GM23338 (cell line): Measurements from ENCODE around the gene CLDN19. TPM values are rescaled to one million over a fixed set of nuclear protein-coding genes. Genes with fewer than 3 reads are reported as not detected.
A peak's percentile ranks its signal among the peaks of the same experiment; 100 is the strongest.

Experiments
- ATAC-seq: fragments of 200-7000 bp; cut with Tn5 transposase; 3 replicates; pipeline ENCODE4 v1.9.1; 2020
- DNase-seq: peaks from one replicate; pipeline ENCODE4 v3.0.0-alpha.2; 2015; ENCODE audit warnings: low spot score
- H2AFZ ChIP-seq: fragments of 200-600 bp; sonication (generic); 2 replicates; pipeline ENCODE4 v1.8.0; 2016; ENCODE audit warnings: antibody characterized with exemption, mild to moderate bottlenecking, moderate library complexity
- H3F3A ChIP-seq: fragments of 200-600 bp; sonication (generic); replicated peaks from 2 replicates; pipeline ENCODE4 v1.8.0; 2017; ENCODE audit warnings: antibody characterized with exemption, mixed run types, low read depth
- H3K27ac ChIP-seq: fragments of 200-600 bp; sonication (generic); 2 replicates; pipeline ENCODE4 v1.6.1; 2016; ENCODE audit warnings: low read depth
- H3K27me3 ChIP-seq: fragments of 200-600 bp; sonication (generic); 2 replicates; pipeline ENCODE4 v1.8.0; 2016; ENCODE audit warnings: mild to moderate bottlenecking, mixed run types, moderate library complexity; ENCODE audit not compliant: insufficient read depth
- H3K36me3 ChIP-seq: fragments of 200-600 bp; sonication (generic); 2 replicates; pipeline ENCODE4 v1.8.0; 2016; ENCODE audit warnings: mild to moderate bottlenecking; ENCODE audit not compliant: insufficient read depth
- H3K4me1 ChIP-seq: fragments of 200-600 bp; sonication (generic); 2 replicates; pipeline ENCODE4 v1.8.0; 2016; ENCODE audit warnings: mild to moderate bottlenecking, moderate library complexity; ENCODE audit not compliant: insufficient read depth
- H3K4me2 ChIP-seq: fragments of 200-600 bp; sonication (generic); 2 replicates; pipeline ENCODE4 v1.7.1; 2017; ENCODE audit warnings: mixed run types
- H3K4me3 ChIP-seq: fragments of 200-600 bp; sonication (generic); 2 replicates; pipeline ENCODE4 v1.6.1; 2016; ENCODE audit warnings: mixed run types
- H3K79me2 ChIP-seq: fragments of 200-600 bp; sonication (generic); replicated peaks from 2 replicates; pipeline ENCODE4 v1.8.0; 2017; ENCODE audit warnings: mild to moderate bottlenecking; ENCODE audit not compliant: insufficient read depth
- H3K9me2 ChIP-seq: fragments of 200-600 bp; sonication (generic); 2 replicates; pipeline ENCODE4 v1.8.0; 2017; ENCODE audit not compliant: insufficient read depth
- H4K20me1 ChIP-seq: fragments of 200-600 bp; sonication (generic); replicated peaks from 2 replicates; pipeline ENCODE4 v1.8.0; 2017; ENCODE audit warnings: mild to moderate bottlenecking; ENCODE audit not compliant: insufficient read depth
- H3K27ac Mint-ChIP-seq: 2 replicates; pipeline ENCODE4 v1.8.0; 2020; ENCODE audit warnings: inconsistent platforms, mild to moderate bottlenecking, moderate library complexity, mixed read lengths
- H3K27me3 Mint-ChIP-seq: 3 replicates; pipeline ENCODE4 v1.8.0; 2022; ENCODE audit warnings: low read depth, mild to moderate bottlenecking, moderate library complexity, mixed read lengths, inconsistent platforms; ENCODE audit not compliant: insufficient read depth, poor library complexity
- H3K36me3 Mint-ChIP-seq: 3 replicates; pipeline ENCODE4 v1.8.0; 2021; ENCODE audit warnings: low read depth, mild to moderate bottlenecking, inconsistent platforms, moderate library complexity, mixed read lengths
- H3K4me1 Mint-ChIP-seq: 3 replicates; pipeline ENCODE4 v1.8.0; 2020; ENCODE audit warnings: mild to moderate bottlenecking, inconsistent platforms, mixed read lengths
- H3K4me3 Mint-ChIP-seq: 3 replicates; pipeline ENCODE4 v1.8.0; 2021; ENCODE audit warnings: moderate library complexity, mild to moderate bottlenecking, inconsistent platforms, mixed read lengths
- H3K9me3 Mint-ChIP-seq: 3 replicates; pipeline ENCODE4 v1.8.0; 2020; ENCODE audit warnings: moderate library complexity, mild to moderate bottlenecking, inconsistent platforms, mixed read lengths
- CREB1 ChIP-seq: fragments of 250-450 bp; sonication (Bioruptor Pico); IDR thresholded peaks from 2 replicates; pipeline ENCODE4 v1.5.0; 2020; ENCODE audit warnings: low read depth, mild to moderate bottlenecking, moderate library complexity
- CTCF ChIP-seq, 2 experiments: fragments of 200-600 bp in 1 of 2; sonication (generic) in 1 of 2; conservative IDR thresholded peaks; 2 replicates each; pipeline versions ENCODE4 v1.5.1 to v1.6.1; 2016 to 2017; ENCODE audit warnings: antibody characterized with exemption in 2 of 2, low read depth in 2 of 2, mild to moderate bottlenecking in 2 of 2, moderate library complexity in 1 of 2
- ETS1 ChIP-seq: IDR thresholded peaks from 2 replicates; pipeline ENCODE4 v1.6.1; 2016; ENCODE audit warnings: antibody characterized with exemption
- JUNB ChIP-seq: IDR thresholded peaks from one replicate; pipeline ENCODE4 v1.6.1; 2016; ENCODE audit warnings: antibody characterized with exemption; ENCODE audit not compliant: unreplicated experiment
- NANOG ChIP-seq: IDR thresholded peaks from 2 replicates; pipeline ENCODE4 v1.6.1; 2016; ENCODE audit warnings: antibody characterized with exemption, borderline replicate concordance
- POLR2AphosphoS5 ChIP-seq: IDR thresholded peaks from 2 replicates; pipeline ENCODE4 v1.6.1; 2016; ENCODE audit warnings: antibody characterized with exemption, low read depth
- REST ChIP-seq: IDR thresholded peaks from one replicate; pipeline ENCODE4 v1.6.1; 2018; ENCODE audit warnings: antibody characterized with exemption; ENCODE audit not compliant: unreplicated experiment
- STAT1 ChIP-seq: IDR thresholded peaks from one replicate; pipeline ENCODE4 v1.6.1; 2016; ENCODE audit warnings: antibody characterized with exemption; ENCODE audit not compliant: unreplicated experiment
- ZNF114 ChIP-seq: fragments of 250-450 bp; sonication (Bioruptor Pico); IDR thresholded peaks from 2 replicates; pipeline ENCODE4 v1.5.0; 2020; ENCODE audit warnings: mild to moderate bottlenecking, moderate library complexity
- polyA plus RNA-seq: library from polyadenylated mRNA; unstranded; fragments of >200 nt; fragmentation: Nextera tagmentation; extraction: Ambion mirVana; gene quantifications from 2 replicates; pipeline ENCODE4 v1.2.1, GENCODE V29; 2016
- total RNA-seq: library from RNA; depleted of rRNA; stranded (reverse); fragments of >200 nt; shearing (Covaris generic); gene quantifications from 2 replicates; pipeline ENCODE4 v1.2.3, GENCODE V29; 2014

Gene CLDN19
- total and polyA plus RNA-seq, 2 experiments from 2014 or later: 2.6 to 12.8 TPM

- Mint-ChIP-seq H3K4me1 (peaks cover 42% of the 10 kb centered on the region), H3K27ac (peak overlapping the region; percentile 54), H3K9me3 (no peaks in the 10 kb centered on the region), H3K4me3 (peak overlapping the region; percentile 20; the same call in 1 of the 3 replicates), H3K36me3 (peaks cover 58% of the 10 kb centered on the region), H3K27me3 (no peaks in the 10 kb centered on the region)
- Histone ChIP-seq H2AFZ (no peak overlapping the region), H3K4me1 (peaks cover 28% of the 10 kb centered on the region; the same call in 1 of the 2 replicates), H3K4me2 (0 out of 2 replicates have a peak overlapping the region, but pooled peaks have one; percentile 22), H4K20me1 (peaks cover 85% of the 10 kb centered on the region), H3K4me3 (no peak overlapping the region), H3K9me2 (no peaks in the 10 kb centered on the region), H3K36me3 (peaks cover 43% of the 10 kb centered on the region), H3K27me3 (no peaks in the 10 kb centered on the region), H3F3A (peaks cover 9% of the 10 kb centered on the region; the same call in 1 of the 2 replicates), H3K79me2 (peaks cover 100% of the 10 kb centered on the region), H3K27ac (peak overlapping the region; percentile 46; the same call in 1 of the 2 replicates)
- ATAC-seq (no peak), DNase-seq (no peak)
- TF ChIP-seq JUNB (no peak), ETS1 (no peak), STAT1 (no peak), CTCF (conservative IDR thresholded peaks at IDR 0.05; ENCODE audit: low read depth in 2 of 2) (no peak), ZNF114 (CRISPR knock-in tag) (no peak), CREB1 (CRISPR knock-in tag) (no peak), POLR2AphosphoS5 (no peak), NANOG (no peak), REST (no peak)
Observed at GRCh38 chr1:42692911-42693310, 47.1 kb downstream of the CLDN19 start.

- Histone ChIP-seq H3K79me2 (peaks cover 100% of the 10 kb centered on the region), H3F3A (peaks cover 4% of the 10 kb centered on the region; the same call in 1 of the 2 replicates), H4K20me1 (peaks cover 87% of the 10 kb centered on the region), H3K4me2 (peak overlapping the region; percentile 22; the same call in 1 of the 2 replicates), H3K27ac (peak overlapping the region; percentile 46; the same call in 1 of the 2 replicates), H3K9me2 (no peaks in the 10 kb centered on the region), H3K36me3 (peaks cover 38% of the 10 kb centered on the region), H3K27me3 (no peaks in the 10 kb centered on the region), H2AFZ (no peak overlapping the region), H3K4me3 (no peak overlapping the region), H3K4me1 (peaks cover 33% of the 10 kb centered on the region)
- peaks cover 46% of the 10 kb centered on the region for H3K4me1 Mint-ChIP-seq
- H3K27ac Mint-ChIP-seq: peak overlapping the region; percentile 54
- peak overlapping the region; percentile 20 for H3K4me3 Mint-ChIP-seq
- H3K27me3 Mint-ChIP-seq: no peaks in the 10 kb centered on the region
- H3K36me3 Mint-ChIP-seq: peaks cover 58% of the 10 kb centered on the region
- DNase-seq (peak; percentile 38), ATAC-seq (peak; percentile 74)
- no peaks in the 10 kb centered on the region for H3K9me3 Mint-ChIP-seq
- TF ChIP-seq ETS1: no peak
- TF ChIP-seq CREB1 (CRISPR knock-in tag): no peak
- TF ChIP-seq NANOG: no peak
Observed at GRCh38 chr1:42692461-42692860, 47.6 kb downstream of the CLDN19 start.
